Central memory CD8-positive, alpha-beta T cell (primary cell): Measurements from ENCODE around the gene ADPRS.
A peak's percentile ranks its signal among the peaks of the same experiment; 100 is the strongest.

ENCODE experiments used
- ATAC-seq: fragments of 150-1000 bp; cut with Tn5 transposase; replicated peaks from 2 replicates; pipeline ENCODE4 v1.10.0; 2022; ENCODE audit warnings: mild to moderate bottlenecking, moderate FRiP score, moderate number of reproducible peaks; ENCODE audit not compliant: poor library complexity, severe bottlenecking; ENCODE audit errors: extremely low read depth
- DNase-seq, 2 donors: peaks; one replicate each; pipeline ENCODE4 v3.0.0; 2021; ENCODE audit warnings: low spot score in 2 of 2
- H3K27ac Mint-ChIP-seq: one replicate; pipeline ENCODE4 v1.8.0; 2022; ENCODE audit warnings: low read depth, mild to moderate bottlenecking, moderate library complexity, mixed read lengths
- H3K27me3 Mint-ChIP-seq: one replicate; pipeline ENCODE4 v1.8.0; 2022; ENCODE audit warnings: mixed read lengths
- H3K36me3 Mint-ChIP-seq: one replicate; pipeline ENCODE4 v1.8.0; 2022; ENCODE audit warnings: mild to moderate bottlenecking, moderate library complexity, mixed read lengths; ENCODE audit not compliant: insufficient read depth
- H3K4me1 Mint-ChIP-seq: one replicate; pipeline ENCODE4 v1.8.0; 2022; ENCODE audit warnings: mixed read lengths
- H3K4me3 Mint-ChIP-seq: one replicate; pipeline ENCODE4 v1.8.0; 2022; ENCODE audit warnings: mild to moderate bottlenecking, moderate library complexity, mixed read lengths
- H3K9me3 Mint-ChIP-seq: one replicate; pipeline ENCODE4 v1.8.0; 2022; ENCODE audit warnings: mixed read lengths

The ADPRS gene

DNA sequence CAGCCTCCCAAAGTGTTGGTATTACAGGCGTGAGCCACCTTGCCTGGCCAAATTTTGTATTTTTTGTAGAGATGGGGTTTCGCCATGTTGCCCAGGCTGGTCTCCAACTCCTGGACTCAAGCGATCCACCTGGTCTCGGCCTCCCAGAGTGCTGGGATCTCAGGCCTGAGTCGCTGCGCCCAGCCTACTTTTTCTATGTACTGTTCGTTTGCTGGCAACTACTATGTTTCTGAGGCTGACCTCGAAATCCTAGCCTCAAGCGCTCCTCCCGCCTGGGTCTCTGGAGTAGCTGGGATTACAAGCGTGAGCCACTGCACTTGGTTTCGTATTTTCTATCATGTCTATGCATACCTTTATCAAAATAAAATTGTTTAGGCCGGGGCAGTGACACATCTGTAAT is 5.5 kb upstream of the ADPRS start:
- peaks cover 1% of the 10 kb centered on the region for H3K36me3 Mint-ChIP-seq
- no peak overlapping the region for H3K4me3 Mint-ChIP-seq
- H3K4me1 Mint-ChIP-seq = no peaks in the 10 kb centered on the region
- DNase-seq = no peak
- peaks cover 36% of the 10 kb centered on the region for H3K27me3 Mint-ChIP-seq
- H3K27ac Mint-ChIP-seq = no peak overlapping the region
- H3K9me3 Mint-ChIP-seq = no peaks in the 10 kb centered on the region
- ATAC-seq = no peak

DNA sequence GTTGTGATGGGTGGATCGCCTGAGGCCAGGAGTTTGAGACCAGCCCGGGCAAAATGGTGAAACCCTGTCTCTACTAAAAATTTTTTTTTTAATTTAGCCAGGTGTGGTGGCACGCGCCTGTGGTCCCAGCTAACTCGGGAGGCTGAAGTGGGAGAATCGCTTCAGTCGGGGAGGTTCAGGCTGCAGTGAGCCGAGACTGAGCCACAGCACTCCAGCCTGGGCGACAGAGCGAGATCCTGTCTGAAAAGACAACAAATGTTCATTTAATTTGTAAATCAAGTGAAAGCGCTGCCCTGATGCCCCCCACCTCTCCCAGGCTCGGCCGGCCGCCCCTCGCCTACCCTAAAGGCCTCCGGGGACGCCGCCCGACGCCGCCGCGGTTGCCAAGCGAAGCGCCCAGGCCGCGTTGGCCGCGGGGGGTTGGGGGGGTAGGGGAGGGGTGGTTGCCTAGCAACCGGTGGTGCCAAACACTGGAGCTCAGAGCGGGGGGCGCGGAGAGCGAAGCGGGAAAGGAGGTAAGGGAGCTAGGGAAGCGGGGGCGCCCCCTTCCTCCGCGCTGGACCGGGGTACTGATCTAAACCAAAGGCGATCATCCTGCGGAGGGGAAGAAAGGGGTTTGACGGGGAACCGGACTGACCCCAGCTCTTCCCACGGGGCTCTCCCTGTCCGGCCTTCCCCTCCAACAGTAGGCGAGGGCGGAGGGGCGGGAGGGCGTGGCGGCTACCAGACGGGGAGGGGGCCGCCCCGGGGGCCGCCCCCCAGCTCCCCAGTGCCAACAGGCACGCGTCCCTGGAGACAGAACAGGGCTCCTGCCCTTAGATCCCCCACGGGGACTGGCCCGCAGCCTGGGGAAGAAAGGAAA is 4.8 kb upstream of the ADPRS start, which contains the start of gene TEKT2:
TEKT2 (plus strand) TSS at position 460 of the 862 bp plus-strand sequence. CDS start 828 bp downstream, outside the sequence.
- Mint-ChIP-seq H3K4me3 (no peak within 1 kb of the TSS), H3K9me3 (no peaks in the 10 kb centered on the region), H3K36me3 (peaks cover 4% of the 10 kb centered on the region), H3K27me3 (peaks cover 36% of the 10 kb centered on the region), H3K27ac (no peak within 1 kb of the TSS), H3K4me1 (no peaks in the 10 kb centered on the region)
- DNase-seq (no peak), ATAC-seq (no peak)

DNA sequence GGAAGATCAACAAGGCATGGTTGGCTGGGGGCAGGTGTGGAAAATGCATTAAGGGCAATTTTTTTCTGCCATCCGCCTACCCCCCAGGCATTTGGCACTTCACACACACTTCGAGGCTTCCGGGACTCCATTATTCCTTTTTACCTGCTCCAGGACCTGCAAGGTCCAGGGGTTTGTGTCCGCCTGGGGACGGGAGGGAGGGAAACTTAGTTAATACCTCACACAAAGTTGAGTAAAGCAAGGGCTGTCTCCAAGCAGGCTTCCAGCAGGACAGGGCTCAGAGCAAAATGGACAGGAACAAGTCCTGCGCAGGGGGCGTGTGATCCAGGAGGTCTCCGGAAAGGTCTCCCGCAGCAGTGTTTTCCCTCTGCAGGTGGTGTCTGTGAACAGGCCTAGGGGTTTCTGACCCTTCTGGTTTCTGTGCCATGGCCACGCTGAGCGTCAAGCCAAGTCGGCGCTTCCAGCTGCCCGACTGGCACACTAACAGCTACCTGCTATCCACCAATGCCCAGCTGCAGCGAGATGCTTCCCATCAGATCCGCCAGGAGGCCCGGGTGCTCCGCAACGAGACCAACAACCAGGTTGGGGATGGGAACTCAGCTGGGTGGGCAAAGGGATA is 4.1 kb upstream of the ADPRS start:
- H3K4me1 Mint-ChIP-seq = peaks cover 5% of the 10 kb centered on the region

DNA sequence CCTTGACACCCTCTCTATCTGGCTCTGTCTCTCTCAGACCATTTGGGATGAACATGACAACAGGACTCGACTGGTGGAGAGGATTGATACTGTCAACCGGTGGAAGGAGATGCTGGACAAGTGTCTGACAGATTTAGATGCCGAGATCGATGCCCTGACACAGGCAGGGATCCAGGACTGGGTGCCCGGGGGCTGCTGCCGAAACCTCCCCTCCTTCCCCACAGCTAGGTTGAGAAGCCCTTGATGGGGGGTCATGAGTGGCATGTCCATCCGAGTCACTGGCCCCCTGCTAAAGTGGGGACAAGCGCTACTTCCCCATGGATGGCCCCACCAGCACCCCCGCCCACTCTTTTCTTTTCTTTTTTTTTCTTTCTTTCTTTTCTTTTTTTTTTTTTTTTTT is 3.6 kb upstream of the ADPRS start:
- Mint-ChIP-seq H3K27ac (no peak overlapping the region), H3K27me3 (peaks cover 36% of the 10 kb centered on the region), H3K4me3 (no peak overlapping the region)

More for the DNA sequence above, 4.1 kb upstream of the ADPRS start:
- Mint-ChIP-seq H3K27me3 (peaks cover 36% of the 10 kb centered on the region), H3K36me3 (peaks cover 4% of the 10 kb centered on the region), H3K27ac (no peak overlapping the region), H3K4me3 (no peak overlapping the region), H3K9me3 (no peaks in the 10 kb centered on the region)
- ATAC-seq (no peak), DNase-seq (no peak)

DNA sequence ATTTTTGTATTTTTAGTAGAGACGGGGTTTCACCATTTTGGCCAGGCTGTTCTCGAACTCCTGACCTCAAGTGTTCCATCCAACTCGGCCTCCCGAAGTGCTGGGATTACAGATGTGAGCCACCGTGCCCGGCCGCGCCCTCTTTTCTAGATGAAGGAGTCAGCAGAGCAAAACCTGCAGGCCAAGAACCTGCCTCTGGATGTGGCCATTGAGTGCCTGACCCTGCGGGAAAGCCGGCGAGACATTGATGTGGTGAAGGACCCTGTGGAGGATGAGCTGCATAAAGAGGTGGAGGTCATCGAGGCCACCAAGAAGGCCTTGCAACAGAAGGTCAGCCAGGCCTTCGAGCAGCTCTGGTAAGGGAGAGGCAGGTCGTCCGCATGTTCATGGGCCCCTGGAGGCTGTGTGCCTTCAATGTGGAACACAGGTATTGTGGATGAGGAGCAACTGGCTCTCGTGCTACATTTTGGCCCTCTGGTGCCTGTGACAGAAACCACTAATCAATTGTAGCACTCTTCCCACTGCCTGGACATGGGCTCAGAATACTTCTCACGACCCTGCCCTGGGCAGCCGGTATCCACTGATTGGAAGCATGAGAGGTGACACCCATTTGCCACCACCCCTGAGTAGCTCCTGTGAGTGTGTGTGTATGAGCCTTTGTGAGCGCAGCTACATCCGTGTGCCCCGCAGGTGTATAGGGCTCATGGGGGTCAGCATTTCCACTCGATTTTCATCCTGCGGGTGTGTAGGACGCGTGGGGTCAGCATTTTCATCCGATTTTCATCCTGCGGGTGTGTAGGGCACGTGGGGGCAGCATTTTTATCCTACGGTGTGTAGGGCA is 2.8 kb upstream of the ADPRS start:
- ATAC-seq (no peak), DNase-seq (no peak)
- H3K4me1 Mint-ChIP-seq = peaks cover 11% of the 10 kb centered on the region
- no peak overlapping the region for H3K27ac Mint-ChIP-seq
- no peak overlapping the region for H3K4me3 Mint-ChIP-seq
- H3K36me3 Mint-ChIP-seq = peaks cover 4% of the 10 kb centered on the region
- H3K27me3 Mint-ChIP-seq = peaks cover 29% of the 10 kb centered on the region
- no peaks in the 10 kb centered on the region for H3K9me3 Mint-ChIP-seq

More for the DNA sequence above, 3.6 kb upstream of the ADPRS start:
- DNase-seq (no peak), ATAC-seq (no peak)
- Mint-ChIP-seq H3K9me3 (no peaks in the 10 kb centered on the region), H3K36me3 (peaks cover 4% of the 10 kb centered on the region), H3K4me1 (peaks cover 10% of the 10 kb centered on the region)

DNA sequence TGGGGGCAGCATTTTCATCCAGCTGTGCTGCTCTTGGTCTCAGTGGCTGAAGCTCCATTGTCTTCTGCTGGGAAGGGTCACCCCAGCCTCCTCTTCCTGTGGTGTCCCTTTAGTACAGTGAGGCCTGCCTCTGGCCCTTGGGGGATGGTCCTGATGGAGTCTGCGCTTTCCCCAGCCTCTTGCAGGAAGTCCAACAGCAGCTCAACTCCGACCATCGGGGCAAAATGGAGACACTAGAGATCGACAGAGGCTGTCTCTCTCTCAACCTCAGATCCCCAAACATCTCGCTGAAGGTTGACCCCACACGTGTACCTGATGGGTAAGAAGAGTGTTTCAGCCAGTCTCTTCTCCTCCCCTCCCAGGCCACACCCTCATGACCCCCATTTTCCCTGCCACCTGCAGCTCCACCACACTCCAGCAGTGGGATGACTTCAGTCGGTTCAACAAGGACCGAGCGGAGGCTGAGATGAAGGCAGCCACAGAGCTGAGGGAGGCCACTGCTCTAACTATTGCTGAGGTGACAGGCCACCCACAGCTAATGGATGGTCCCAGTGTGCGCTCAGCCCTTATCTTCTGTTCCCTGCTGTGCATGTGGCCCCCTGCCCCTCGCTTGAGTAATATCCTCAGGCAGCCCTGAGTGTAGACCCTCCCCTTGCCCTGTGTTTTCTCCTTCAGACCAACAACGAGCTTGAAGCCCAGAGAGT is 2.0 kb upstream of the ADPRS start:
- H3K9me3 Mint-ChIP-seq = no peaks in the 10 kb centered on the region
- no peak for ATAC-seq
- peaks cover 3% of the 10 kb centered on the region for H3K36me3 Mint-ChIP-seq
- DNase-seq = no peak
- H3K4me3 Mint-ChIP-seq = peak overlapping the region; percentile 43
- H3K4me1 Mint-ChIP-seq = peaks cover 17% of the 10 kb centered on the region
- H3K27me3 Mint-ChIP-seq = peaks cover 26% of the 10 kb centered on the region
- H3K27ac Mint-ChIP-seq = no peak overlapping the region

DNA sequence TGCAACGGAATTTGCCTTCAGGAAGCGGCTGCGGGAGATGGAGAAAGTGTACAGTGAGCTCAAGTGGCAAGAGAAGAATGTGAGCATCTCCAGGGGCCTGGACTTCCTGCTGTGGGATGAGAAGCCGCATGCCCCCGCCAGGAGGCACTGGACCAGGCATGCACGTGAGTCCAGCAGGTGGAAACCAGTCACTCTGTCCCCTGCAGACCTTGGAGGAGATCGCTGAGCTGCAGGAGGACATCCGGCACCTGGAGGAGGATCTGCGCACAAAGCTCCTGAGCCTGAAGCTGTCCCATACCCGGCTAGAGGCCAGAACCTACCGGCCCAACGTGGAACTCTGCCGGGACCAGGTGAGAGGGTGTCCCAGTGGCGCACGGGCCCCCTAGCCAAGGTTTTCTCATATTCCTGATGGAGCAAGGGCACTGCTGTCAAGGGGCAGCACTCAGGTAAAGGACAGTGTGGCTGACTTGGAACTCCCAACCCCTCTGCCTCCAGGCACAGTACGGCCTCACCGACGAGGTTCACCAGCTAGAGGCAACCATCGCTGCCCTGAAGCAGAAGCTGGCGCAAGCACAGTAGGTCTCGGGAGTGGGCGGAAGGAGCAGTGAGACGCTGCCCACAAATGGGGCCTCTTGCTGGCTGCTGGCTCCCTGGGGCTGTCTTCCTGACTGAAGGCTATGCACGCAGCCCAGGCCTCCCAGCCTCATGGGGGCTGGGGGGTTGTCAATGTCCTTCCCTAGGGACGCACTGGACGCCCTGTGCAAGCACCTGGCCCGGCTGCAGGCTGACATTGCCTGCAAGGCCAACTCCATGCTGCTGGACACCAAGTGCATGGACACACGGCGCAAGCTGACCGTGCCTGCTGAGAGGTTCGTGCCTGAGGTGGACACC is 1.2 kb upstream of the ADPRS start:
- Mint-ChIP-seq H3K36me3 (peaks cover 5% of the 10 kb centered on the region), H3K27me3 (peaks cover 19% of the 10 kb centered on the region), H3K4me3 (peak overlapping the region; percentile 87), H3K4me1 (peaks cover 17% of the 10 kb centered on the region), H3K27ac (no peak overlapping the region), H3K9me3 (no peaks in the 10 kb centered on the region)
- ATAC-seq (no peak), DNase-seq (no peak)

DNA sequence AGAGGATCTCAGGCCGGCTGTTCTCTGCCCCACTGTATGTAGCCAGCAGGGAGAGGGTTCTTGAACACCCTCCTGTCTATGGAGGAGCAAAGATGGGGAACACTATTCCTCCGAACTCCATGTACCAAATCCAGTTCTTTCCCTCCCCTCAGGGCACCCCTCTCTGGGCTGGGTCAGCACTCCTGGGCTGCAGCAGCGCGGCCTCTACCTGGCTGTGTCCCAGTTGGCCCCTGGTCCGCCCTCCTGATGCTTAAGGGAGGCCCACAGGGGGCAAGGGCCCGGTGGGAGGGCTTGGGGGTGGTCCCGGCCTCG is 471 bp upstream of the ADPRS start:
- no peaks in the 10 kb centered on the region for H3K9me3 Mint-ChIP-seq
- peaks cover 19% of the 10 kb centered on the region for H3K4me1 Mint-ChIP-seq
- peaks cover 5% of the 10 kb centered on the region for H3K36me3 Mint-ChIP-seq
- H3K27ac Mint-ChIP-seq = peak overlapping the region; percentile 90
- H3K27me3 Mint-ChIP-seq = peaks cover 17% of the 10 kb centered on the region
- DNase-seq = no peak
- no peak for ATAC-seq
- H3K4me3 Mint-ChIP-seq = peak overlapping the region; percentile 87

DNA sequence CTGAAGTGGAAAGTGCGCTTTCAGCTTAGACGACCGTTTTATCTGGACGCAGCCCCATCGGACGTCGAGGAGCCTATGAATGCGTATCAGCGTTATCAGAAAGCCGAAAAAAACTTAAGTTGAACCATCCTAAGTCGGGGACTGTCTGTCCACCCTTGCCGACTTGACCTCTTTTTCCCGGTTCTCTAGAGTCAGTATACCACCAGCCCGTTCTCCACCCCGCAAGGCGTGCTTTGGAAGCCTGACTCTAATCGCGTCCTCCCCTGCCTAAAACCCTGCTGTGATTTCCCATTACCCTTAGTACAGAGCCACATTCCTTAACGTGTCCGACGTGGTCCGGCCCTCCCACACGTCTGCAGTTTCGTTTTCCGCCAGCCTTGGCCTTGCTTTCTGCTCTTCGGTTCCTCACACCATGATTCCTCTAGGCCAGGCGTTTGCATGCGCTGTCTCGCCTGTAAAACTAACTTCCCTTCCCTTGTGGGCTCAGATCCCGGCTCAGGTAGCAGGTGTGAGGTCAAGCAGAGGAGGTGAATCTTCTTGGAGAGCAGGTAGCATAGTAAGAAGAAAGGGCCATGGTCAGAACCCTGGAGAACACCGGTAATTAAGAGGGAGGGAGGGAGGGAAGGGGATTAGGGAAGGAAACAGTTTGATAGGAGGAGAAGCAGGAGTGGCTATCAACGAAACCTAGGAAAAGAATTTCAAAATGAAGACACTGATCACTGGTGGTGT is 865 bp downstream of the ADPRS start:
- ATAC-seq (no peak), DNase-seq (no peak)
- Mint-ChIP-seq H3K4me3 (peak overlapping the region; percentile 87), H3K9me3 (no peaks in the 10 kb centered on the region), H3K4me1 (peaks cover 22% of the 10 kb centered on the region), H3K27ac (peak overlapping the region; percentile 90), H3K27me3 (peaks cover 17% of the 10 kb centered on the region), H3K36me3 (peaks cover 7% of the 10 kb centered on the region)

DNA sequence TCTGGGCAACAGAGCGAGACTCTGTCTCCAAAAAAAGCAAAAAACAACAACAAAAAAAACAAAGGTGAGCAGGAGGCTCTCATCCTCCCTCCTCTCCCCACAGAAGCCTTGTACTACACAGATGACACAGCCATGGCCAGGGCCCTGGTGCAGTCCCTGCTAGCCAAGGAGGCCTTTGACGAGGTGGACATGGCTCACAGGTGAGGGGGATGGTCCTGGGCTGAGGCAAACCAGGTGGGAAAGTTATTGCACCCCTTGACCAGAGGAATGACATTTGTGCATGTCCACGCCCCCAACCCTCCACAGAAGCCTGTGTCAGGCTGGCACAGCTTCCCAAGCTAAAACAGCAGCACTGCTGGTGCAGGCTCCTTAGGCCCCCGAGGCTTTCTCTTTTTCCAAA is 2.4 kb downstream of the ADPRS start:
- peaks cover 11% of the 10 kb centered on the region for H3K27me3 Mint-ChIP-seq
- H3K9me3 Mint-ChIP-seq = no peaks in the 10 kb centered on the region
- DNase-seq (no peak), ATAC-seq (no peak)
- peak overlapping the region; percentile 44 for H3K27ac Mint-ChIP-seq
- no peak overlapping the region for H3K4me3 Mint-ChIP-seq
- H3K36me3 Mint-ChIP-seq = peaks cover 15% of the 10 kb centered on the region
- H3K4me1 Mint-ChIP-seq = peaks cover 22% of the 10 kb centered on the region

DNA sequence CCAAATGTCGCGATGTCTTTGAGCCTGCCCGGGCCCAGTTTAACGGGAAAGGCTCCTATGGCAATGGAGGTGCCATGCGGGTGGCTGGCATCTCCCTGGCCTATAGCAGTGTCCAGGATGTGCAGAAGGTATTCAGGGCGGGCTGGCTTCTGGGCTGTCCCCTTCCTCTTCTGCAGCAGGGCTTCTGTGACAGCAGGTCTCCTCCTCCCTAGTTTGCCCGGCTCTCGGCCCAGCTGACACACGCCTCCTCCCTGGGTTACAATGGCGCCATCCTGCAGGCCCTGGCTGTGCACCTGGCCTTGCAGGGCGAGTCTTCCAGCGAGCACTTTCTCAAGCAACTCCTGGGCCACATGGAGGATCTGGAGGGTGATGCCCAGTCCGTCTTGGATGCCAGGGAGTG is 3.0 kb downstream of the ADPRS start:
- peak overlapping the region; percentile 44 for H3K27ac Mint-ChIP-seq
- ATAC-seq = no peak
- H3K4me1 Mint-ChIP-seq = peaks cover 22% of the 10 kb centered on the region
- H3K36me3 Mint-ChIP-seq = peaks cover 19% of the 10 kb centered on the region
- no peak overlapping the region for H3K4me3 Mint-ChIP-seq
- peaks cover 6% of the 10 kb centered on the region for H3K27me3 Mint-ChIP-seq
- no peak for DNase-seq
- no peaks in the 10 kb centered on the region for H3K9me3 Mint-ChIP-seq
